T-helper 9 cell (primary cell): ENCODE data around the gene PIEZO1.

Experiments
- DNase-seq: peaks from one replicate; pipeline ENCODE4 v3.0.0-alpha.2; 2020

Gene PIEZO1

DNA sequence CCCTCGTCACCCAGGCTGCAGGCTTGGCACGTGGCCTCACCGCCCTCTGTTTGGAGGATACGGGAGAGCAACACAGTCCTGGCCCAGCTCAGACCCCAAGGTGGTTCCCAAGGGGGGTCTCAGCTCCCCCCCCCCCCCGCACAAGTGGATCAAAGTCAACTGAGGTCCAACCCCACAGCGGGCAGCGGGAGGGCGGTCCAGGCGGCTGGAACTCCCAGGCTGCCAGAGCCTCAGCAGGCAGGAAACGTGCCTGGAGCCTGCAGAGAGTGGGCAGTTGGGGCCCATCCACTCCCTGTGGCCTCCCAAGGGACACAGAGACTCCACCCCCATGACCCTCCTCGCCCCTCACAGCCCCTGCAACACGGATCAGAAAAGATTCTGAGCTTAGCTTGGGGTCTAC is 36.7 kb downstream of the PIEZO1 start:
- no peak for DNase-seq

DNA sequence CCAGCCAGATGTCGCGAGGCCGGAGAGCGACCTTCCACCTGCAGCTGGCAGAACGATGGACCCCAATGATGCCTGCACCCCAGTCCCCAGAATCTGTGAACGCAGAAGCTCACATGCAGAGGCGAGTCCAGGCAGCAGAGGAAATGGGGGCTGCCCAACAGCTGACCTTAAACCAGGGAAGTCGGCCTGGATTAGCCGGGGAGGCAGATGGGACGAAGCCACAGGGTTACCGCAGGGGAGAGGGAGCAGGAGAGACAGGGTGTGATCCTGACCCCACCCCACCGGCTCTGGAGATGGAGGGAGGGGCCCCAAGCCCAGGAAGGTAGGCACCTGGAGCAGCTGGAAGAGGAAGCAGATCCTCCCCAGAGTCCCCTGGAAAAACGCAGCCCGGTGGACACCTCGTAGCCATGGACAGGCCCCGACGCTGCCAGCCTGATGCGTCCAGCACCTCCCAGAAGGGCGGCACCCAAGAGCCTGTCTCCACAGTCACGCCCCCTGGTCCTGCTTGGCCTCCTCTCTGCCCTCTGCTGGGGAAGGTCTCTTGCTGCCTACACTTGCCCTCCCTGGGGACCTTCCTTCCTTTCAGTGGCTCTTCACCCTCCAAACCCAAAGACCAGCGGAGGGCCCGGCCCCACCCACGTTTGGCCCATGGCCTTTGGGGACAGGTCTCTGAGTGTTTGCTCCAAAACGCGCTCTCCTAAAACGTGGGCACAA is 37.3 kb downstream of the PIEZO1 start:
- no peak for DNase-seq

DNA sequence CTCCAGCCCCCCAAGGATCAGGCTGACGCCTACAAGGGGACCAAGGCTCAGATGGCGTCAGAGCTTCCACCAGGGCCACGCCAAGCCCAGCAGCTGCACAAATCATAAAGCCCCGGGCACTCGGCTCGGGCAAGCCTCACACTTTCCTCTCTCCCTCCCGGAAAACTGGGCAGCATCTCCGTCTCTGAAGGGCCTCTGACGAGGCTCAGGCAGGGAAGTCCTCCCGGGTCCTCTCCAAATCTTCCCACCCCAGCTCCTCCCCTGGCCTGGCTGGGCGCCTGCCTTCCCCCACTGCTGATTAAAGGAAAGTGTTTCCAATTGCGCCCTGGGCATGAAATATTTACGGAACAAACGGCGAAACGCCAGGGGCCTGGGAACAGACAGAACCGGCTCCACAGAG is 38.5 kb downstream of the PIEZO1 start:
- DNase-seq: no peak

DNA sequence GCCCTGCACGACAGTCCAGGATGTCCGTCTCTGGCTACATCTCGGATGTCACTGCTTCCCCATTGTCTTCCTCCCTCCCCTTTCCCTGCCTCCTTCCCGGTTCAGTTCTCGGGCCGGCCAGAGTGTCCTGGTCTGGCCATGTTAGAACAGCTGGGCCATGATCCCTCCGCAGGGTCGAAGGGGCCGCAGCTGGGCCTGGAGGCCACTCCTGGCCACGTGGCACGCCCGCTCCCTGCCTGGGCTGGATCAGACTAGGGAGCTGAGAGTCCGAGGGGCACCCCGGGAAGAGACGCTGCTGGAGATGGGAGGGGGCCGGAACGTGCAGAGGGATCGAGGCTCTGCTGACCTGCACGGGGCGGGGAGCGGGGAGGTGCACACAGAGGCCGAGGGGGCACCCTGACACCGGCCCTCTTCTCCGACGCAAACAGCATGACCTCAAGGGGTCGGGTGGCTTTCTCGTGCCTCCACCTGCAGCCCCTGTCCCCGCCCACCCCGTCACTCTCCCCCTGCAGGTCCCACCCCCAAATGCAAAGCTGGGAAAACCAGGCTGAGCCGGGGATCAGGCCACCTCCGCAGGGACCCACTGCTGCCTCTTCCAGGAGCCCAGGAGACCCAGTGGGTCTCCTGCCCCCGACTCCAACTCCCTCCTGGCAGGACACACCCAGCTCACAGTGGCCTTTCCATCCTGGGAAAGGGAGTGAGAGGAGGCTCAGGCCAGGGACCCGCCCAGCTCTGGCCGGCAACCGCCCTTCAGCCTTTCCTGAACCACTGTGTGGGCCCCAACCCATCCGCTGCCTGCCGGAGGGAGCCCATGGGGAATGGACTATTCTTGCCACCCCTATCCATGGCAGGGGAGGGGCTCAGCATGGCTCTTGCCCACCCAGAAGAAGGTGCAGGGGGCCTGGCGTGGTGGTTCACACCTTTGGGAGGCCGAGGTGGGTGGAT is 40.2 kb downstream of the PIEZO1 start:
- DNase-seq: no peak

DNA sequence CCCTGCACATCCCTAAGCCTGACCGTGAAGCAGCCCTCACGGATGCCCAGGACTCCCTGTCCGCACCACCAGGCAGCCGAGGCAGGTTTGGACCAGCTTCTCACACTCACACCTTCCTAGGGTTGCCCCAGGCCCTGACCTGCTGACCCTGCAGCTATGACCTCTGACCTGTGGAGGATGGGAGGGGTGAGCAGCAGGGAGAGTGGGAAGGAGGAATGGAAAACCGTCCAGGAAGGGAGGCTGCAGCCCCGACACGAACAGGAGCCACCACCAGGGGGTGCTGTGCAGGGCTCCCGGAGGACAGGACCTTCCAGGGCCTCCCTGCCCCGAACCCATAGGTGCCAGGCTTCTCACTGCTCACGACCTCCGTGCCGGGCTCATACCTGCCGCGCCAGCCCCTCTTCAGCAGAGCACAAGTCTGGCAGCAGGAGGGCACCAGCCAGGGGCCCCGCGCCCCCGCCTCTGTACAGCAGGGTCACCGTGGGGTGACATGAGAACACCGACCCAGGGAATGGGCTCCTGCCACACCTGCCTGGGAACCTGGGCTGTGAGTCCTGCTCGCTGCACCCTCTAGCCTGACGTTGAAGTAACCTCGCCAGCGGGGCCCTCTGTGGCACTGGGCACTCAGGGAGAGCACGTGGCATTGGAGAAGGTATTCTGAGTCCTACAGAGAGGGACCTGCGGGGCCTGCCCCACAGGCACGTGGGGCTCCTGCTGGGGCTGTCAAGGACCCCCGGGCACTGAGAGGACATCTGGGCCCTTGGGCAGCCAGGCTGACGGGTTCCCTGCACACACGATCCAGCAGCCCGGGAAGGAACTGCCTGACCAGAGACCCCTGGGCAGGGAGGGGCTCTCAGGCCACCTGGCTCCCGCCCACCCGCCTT is 41.1 kb downstream of the PIEZO1 start:
- peak; percentile 77 for DNase-seq

DNA sequence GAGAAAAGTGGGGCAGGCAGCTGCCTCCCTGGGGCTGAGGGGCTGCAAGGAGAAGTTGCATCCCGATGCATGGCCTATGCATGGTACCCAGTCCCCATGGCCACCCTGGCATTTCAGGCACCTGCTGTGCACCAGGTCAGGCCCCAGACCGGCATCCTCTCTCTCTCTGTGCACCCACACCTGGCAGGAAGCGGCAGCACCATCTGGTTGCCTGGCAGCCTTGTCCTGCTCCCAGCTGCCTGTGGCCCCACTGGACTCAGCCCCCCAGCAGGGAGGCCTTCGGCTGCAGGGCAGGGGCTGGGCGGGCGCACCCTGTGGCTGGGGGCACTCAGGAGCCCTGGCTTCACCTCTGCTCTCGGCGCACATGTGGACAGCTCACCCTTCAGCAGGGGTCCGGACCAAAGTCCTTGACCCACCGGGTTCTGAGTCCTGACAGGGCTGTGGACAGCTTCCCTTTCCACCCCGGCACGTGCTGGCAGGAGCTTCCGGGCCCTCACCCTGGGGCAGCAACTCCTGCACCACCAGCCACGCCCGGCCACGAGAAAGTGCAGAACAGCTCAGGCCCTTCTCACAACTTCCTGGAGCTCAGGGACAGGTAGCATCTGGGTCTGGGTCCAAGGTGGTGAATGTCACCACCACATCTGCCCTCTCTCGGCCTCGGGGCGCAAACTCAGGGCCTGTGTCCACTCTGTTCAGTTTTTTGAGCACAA is 42.0 kb downstream of the PIEZO1 start:
- DNase-seq: no peak

DNA sequence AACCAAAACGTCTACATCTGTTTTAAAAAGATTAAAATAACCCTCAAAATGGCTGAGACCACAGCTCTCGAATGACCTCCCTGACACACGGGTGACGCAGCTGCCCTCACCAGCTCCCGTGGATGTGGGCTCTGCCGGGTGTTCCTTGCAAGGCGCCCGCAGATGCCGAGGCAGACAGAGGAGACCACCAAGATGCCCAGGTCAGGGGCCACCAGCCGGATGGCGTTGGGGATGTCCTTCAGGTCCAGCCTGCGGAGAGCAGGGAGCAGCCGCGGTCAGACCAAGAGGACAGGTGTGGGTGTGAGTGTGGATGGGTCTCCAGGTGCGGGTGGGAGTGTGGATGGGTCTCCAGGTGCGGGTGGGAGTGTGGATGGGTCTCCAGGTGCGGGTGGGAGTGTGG is 43.7 kb downstream of the PIEZO1 start:
- DNase-seq: no peak

DNA sequence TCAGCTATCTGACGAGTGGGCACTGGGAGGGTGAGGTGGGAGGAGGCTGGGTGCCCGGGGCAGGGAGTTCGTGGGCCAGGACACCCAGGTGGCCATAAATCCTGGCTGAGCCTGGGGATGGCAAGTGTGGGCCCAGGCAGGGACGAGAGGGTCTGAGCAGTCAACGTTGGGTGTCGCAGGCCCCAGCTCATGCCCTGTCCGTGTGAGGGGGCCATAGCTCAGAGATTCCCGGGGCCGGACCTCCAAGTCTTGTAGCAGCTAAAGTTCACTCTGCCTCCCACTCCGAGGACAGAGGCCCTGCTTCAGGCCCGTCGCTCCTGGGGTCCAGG is 44.3 kb downstream of the PIEZO1 start:
- no peak for DNase-seq

DNA sequence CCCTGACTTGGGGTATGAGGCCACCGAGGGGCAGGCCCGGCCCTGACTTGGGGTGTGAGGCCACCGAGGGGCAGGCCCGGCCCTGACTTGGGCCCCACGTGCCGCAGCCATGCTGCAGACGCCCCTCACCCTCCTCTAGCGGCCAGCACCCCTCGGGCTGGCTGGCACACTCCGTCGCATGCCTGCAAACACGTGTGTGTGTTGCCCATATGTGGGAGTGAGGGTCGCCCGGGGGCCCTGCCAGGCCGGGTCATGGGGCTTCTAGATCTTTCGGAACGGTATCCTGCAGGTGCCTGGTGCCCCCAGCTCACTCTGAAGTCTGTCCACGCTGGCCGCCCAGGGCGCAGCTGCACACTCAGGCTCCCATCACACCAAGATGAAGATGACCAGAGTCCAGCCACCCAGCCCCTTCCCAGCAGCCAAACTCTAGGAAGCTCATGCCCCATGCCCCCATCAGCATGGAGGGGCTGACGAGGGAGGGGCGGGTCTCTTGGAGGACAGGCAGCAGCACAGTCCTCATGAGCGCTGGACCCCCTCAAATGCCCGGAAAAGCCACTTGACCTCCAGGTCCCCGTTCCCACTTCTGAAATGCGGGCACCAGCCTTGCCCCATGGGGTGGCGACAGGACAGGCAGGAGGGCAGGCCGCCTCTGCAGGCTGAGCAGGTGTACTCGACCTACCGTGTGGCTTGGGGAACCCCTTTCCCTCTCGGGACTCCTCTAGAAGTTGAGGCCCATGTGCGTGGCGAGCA is 44.9 kb downstream of the PIEZO1 start:
- no peak for DNase-seq

DNA sequence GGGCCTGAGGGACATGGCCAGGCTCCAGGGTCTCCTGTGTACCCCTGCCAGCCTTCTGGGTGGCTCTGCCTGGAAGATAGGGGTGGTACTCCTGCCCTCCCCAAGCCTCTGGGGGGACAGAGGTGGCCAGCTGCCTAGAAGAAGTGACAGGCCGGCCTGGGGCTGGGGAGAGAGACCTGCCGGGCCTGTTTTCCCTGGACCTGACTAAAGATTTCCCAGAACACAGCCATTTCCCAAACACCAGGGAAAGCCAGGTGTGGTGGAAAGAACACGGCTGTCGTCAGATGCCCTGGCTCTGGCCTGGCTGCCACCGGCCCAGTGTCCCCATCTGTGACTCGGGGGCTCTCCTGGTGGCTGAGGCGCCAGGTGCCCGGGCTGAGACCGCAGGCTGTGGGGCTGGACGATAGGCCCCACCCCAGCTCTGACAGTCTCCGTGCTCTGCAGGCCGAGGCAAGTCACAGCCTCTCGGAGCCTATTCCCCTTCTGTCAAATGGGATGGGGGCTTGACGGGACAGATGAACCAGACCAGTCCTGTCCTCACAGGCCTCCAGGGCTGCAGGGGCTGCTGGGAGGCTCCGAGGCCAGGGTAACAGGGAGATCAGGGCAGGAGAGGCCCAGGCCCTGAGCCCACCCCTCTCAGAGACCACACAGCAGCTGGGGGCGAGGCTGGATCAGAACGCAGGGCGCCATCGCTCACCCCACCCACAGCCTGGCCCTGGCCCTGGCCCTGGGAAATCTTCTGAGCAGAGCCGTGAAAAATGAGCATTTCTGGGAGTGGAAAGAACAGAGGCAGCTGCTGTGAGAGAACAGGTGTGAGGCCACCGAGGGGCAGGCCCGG is 45.7 kb downstream of the PIEZO1 start:
- DNase-seq: no peak

DNA sequence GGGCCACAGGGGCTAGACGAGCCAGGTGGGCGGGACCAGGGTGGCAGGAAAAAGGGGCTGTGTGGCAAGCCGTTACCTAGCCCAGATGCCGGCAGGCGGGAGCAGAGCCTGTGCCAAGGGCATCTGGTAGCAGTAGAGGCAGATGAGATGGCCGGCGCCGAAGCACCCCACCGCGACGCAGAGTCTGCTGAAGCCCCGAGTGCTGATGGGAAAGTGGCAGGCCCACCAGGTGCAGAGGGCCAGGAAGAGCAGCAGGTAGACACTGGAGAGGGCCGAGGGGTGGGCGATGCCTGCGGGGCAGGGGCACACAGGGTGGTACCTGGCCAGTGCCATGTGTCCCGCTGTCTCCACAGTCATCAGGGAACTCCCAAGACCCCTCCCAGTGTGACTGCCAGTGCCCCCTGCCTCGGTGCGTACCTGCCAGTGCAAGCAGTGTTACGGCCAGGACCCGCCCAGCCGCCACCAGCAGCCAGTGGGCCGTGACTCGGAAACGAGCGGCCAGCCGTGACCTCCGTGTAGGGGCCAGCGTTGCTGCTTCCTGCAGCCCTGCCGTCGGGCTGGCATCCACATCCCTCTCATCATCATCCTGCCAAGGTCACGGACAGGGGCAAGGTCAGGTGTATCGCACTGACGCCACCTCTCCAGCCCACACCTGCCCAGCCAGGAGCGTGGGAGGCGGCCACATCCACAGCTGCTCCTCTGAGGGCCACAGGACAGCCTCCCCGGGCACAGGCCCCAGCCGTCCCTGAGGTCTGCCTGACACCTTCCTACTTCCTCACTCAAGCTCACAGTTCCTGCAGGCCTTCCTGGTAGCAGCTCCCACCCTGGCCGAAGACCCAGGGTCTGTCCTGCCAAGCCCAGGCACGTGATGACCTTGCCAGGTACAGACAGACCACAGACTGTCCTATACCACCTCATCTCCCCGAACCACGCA is 46.6 kb downstream of the PIEZO1 start:
- no peak for DNase-seq

DNA sequence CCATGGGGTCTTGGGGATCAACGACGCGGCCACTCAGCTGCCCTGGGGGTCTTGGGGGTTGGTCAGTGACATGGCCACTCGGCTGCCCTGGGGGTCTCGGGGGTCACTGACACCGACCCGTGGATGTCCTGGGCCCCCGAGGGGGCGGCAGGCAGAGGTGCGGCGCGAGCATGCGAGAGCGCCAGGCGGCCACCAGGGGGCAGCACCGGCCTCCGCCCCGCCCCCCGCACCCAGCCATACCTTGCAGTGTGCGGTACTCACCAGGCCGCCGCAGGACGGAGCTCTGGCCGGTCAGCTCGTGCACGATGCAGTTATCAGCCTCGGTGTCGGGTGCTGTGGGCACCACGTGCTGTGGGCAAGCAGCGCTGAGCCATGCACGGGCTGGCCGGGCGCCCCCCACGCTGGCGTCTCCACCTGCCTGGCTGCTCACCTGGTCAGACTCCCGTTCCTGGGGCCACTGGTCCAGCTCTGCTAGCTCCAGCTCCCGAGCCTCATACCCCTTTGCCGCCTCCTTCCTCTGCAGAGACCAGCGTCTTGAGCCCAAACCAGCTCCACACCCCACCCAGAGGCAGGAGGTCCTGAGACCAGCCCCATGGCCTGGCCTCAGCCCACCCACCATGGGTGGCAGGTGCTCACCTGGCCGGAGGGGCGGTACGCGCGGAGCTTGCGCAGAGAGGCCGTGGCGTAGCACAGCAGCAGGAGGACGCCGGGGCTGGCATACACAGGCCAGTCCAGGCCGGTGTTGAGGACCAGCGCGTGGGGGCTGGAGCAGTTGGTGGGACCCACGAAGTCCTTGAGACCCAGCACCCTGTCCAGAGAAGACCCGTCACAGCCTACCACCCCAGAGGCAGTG is 47.5 kb downstream of the PIEZO1 start:
- DNase-seq: peak; percentile 68

DNA sequence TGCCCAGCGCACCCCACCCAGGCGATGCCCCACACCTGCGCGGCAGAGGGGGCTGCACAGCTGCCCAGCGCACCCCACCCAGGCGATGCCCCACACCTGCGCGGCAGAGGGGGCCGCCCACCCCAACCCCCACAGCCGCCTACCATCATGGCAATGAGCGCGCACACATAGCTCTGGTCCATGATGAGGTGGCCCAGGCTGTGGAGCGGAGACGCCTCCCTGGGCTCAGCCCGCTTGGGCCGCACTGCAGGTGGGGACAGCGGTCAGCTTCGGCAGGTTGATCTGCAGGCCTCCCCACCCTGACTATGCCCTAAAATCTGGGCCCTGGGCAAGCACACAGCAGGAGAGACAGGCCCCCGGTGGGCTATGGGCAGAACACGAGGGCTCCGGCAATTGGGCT is 48.5 kb downstream of the PIEZO1 start:
- DNase-seq: no peak

DNA sequence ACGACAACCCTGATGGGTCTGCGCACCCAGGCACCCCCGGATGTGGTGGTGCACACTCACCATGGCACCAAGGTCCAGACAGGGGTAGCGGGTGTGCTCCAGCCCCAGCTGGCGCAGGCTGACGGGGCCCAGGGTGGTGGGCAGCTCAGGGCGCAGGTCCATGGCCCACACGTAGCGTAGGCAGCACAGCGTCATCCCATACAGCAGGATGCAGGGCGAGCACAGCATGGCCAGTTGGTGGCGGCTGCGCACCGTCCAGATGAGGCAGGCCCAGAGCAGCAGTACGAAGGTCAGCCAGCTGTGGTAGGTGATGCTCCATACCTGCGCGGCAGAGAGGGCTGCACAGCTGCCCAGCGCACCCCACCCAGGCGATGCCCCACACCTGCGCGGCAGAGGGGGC is 48.9 kb downstream of the PIEZO1 start:
- DNase-seq: no peak

DNA sequence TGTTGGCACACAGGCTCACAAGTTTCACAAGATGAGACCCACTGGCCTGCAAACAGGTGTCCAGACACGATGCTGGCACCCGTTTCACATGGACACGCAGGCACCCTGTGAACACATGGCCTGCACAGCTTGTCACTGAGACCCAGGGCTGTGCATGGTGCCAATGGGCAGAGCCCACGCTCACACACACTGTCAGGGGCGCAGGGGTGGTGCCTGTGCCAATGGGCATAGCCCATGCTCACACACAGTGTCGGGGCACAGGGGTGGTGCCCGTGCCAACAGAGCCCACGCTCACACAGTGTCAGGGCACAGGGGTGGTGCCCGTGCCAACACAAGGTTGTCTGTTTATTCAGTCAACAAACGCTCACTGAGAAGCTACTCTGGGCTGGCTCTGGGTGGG is 49.4 kb downstream of the PIEZO1 start:
- no peak for DNase-seq

DNA sequence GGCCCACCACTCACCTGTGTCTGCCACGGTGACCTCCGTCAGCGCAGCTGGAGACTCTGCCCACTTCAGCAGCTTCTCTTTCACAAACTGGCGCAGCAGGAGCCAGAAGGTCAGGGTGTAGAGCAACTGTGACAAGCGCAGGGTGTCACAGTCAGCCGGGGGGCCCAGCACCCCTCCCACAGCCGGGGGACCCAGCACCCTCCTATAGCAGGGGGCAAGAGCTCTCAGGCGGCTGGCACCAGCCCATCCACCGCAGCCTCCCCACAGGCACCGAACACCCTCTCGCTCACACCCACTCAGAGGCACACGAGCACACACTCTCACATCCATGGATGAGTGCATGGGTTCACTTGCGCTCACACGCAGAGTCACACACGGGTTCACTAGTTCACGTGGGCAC is 49.9 kb downstream of the PIEZO1 start:
- DNase-seq: no peak

DNA sequence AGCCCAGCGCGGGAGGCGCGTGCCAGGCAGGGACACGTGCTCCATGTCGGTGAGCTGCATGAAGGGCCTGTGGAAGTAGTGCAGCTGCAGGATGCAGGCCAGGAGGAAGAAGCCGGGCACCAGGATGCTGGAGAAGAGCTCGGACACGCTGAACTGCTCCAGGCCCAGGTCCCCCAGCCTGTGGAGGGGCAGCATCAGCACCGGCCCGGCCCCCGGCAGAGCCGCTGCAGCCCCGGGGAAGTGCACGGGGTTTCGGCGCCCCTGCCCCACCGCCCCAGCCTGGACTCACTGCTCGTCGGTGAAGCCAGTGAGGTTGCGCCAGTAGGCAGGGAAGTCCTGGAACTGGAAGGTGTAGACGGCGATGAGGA is 50.7 kb downstream of the PIEZO1 start:
- no peak for DNase-seq

DNA sequence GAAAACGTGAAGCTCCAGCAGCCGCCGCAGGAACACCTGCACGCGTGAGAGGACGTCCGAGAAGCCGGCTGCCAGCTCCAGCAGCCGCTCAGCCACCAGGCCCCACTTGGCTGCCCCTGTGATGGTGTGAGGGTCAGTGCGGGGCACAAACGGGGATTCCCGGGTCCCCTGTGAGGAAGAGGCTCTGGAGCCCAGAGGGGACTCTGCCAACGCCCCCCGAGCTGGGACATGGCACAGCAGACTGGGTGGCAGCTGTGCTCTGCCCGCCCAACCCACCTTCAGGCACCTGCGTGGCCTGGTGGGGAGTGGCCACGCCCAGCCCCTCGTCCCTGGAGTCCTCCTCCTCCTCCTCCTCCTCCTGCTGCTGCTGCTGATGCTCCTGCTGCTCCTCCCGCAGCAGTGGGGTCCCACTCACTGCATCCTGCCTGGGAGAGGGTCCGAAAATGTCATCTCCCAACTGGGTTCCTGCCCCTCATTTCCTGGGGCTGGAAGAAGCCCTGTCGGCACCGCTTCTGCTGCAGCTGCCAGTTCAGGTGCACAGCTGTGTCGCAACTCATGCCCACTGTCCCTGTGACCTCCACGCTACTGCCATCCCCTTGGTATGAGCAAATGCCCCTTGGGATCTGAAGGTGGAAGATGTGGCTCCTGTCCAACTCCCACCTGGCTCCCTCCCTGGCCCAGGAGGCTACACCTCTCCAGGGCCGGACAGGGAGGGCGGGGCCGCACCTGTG is 51.2 kb downstream of the PIEZO1 start:
- DNase-seq: no peak
